ENCODE results near the gene RXFP2. TPM values are rescaled to one million over a fixed set of nuclear protein-coding genes. Genes with fewer than 3 reads are reported as not detected.
A peak's percentile ranks its signal among the peaks of the same experiment; 100 is the strongest.

The RXFP2 gene
- total RNA-seq (2014; rRNA removed; shearing (Covaris generic)), result not detected in 2 replicates

- Histone ChIP-seq H3K27ac (no peak within 1 kb of the TSS), H3K27me3 (no peaks in the 10 kb centered on the region), H3K36me3 (no peaks in the 10 kb centered on the region), H3K4me3 (no peak within 1 kb of the TSS), H3K9me3 (replicated peaks) (no peaks in the 10 kb centered on the region), H3K4me1 (no peaks in the 10 kb centered on the region)
- DNase-seq, result no peak
Observed at GRCh38 chr13:31739226-31739625, at the start of gene RXFP2. Gene RXFP2, plus strand, starts transcription at chr13:31739526. Its CDS starts 87 bp downstream, at chr13:31739613.

GRCh38 chr13:31697290-31697689 is 42.0 kb upstream of the RXFP2 start:
- Histone ChIP-seq H3K27ac (no peak overlapping the region), H3K4me3 (no peak overlapping the region), H3K36me3 (no peaks in the 10 kb centered on the region), H3K4me1 (no peaks in the 10 kb centered on the region), H3K9me3 (replicated peaks) (peaks cover 3% of the 10 kb centered on the region; the same call in 1 of the 2 replicates), H3K27me3 (peaks cover 7% of the 10 kb centered on the region; the same call in 1 of the 2 replicates)
- no peak for DNase-seq

- no peak overlapping the region for H3K4me3 ChIP-seq
- H3K9me3 ChIP-seq (replicated peaks), result no peaks in the 10 kb centered on the region; the same call in 1 of the 2 replicates
- no peak for DNase-seq
- peaks cover 11% of the 10 kb centered on the region; the same call in 1 of the 2 replicates for H3K27me3 ChIP-seq
- H3K27ac ChIP-seq, result no peak overlapping the region
- no peaks in the 10 kb centered on the region for H3K4me1 ChIP-seq
- H3K36me3 ChIP-seq, result no peaks in the 10 kb centered on the region
Observed at GRCh38 chr13:31699650-31700049, 39.7 kb upstream of the RXFP2 start.

GRCh38 chr13:31703780-31704179 is 35.5 kb upstream of the RXFP2 start:
- Histone ChIP-seq H3K4me3 (no peak overlapping the region), H3K27me3 (peaks cover 10% of the 10 kb centered on the region; the same call in 1 of the 2 replicates), H3K27ac (no peak overlapping the region), H3K4me1 (no peaks in the 10 kb centered on the region), H3K9me3 (replicated peaks) (no peaks in the 10 kb centered on the region), H3K36me3 (no peaks in the 10 kb centered on the region)
- DNase-seq, result no peak

- DNase-seq, result no peak
- Histone ChIP-seq H3K9me3 (replicated peaks) (no peaks in the 10 kb centered on the region), H3K4me1 (no peaks in the 10 kb centered on the region)
Observed at GRCh38 chr13:31706105-31706504, 33.2 kb upstream of the RXFP2 start.

GRCh38 chr13:31717583-31717982 is 21.7 kb upstream of the RXFP2 start:
- Histone ChIP-seq H3K9me3 (replicated peaks) (no peaks in the 10 kb centered on the region), H3K27ac (no peak overlapping the region), H3K27me3 (no peaks in the 10 kb centered on the region), H3K36me3 (no peaks in the 10 kb centered on the region; the same call in 1 of the 2 replicates), H3K4me1 (no peaks in the 10 kb centered on the region), H3K4me3 (no peak overlapping the region)
- no peak for DNase-seq

More at GRCh38 chr13:31706105-31706504, 33.2 kb upstream of the RXFP2 start:
- Histone ChIP-seq H3K36me3 (no peaks in the 10 kb centered on the region), H3K27me3 (0 out of 2 replicates have a peak, but pooled peaks cover 4% of the 10 kb centered on the region), H3K27ac (no peak overlapping the region), H3K4me3 (no peak overlapping the region)

- no peak overlapping the region for H3K4me3 ChIP-seq
- no peaks in the 10 kb centered on the region for H3K9me3 ChIP-seq (replicated peaks)
- no peak for DNase-seq
- H3K27me3 ChIP-seq, result no peaks in the 10 kb centered on the region
- no peak overlapping the region for H3K27ac ChIP-seq
- H3K36me3 ChIP-seq, result no peaks in the 10 kb centered on the region; the same call in 1 of the 2 replicates
- H3K4me1 ChIP-seq, result no peaks in the 10 kb centered on the region
Observed at GRCh38 chr13:31719214-31719613, 20.1 kb upstream of the RXFP2 start.

GRCh38 chr13:31722673-31723072 is 16.7 kb upstream of the RXFP2 start:
- no peak overlapping the region for H3K27ac ChIP-seq
- no peaks in the 10 kb centered on the region; the same call in 1 of the 2 replicates for H3K36me3 ChIP-seq
- H3K4me3 ChIP-seq, result no peak overlapping the region
- H3K4me1 ChIP-seq, result no peaks in the 10 kb centered on the region
- no peaks in the 10 kb centered on the region for H3K27me3 ChIP-seq
- DNase-seq, result peak in 1 of 2 experiments; percentile 16
- no peaks in the 10 kb centered on the region for H3K9me3 ChIP-seq (replicated peaks)

- DNase-seq, result no peak
- Histone ChIP-seq H3K27me3 (no peaks in the 10 kb centered on the region), H3K4me3 (no peak overlapping the region), H3K36me3 (no peaks in the 10 kb centered on the region; the same call in 1 of the 2 replicates), H3K4me1 (no peaks in the 10 kb centered on the region), H3K9me3 (replicated peaks) (no peaks in the 10 kb centered on the region; the same call in 1 of the 2 replicates), H3K27ac (no peak overlapping the region)
Observed at GRCh38 chr13:31725841-31726240, 13.5 kb upstream of the RXFP2 start.

GRCh38 chr13:31731921-31732320 is 7.4 kb upstream of the RXFP2 start:
- H3K27ac ChIP-seq, result no peak overlapping the region
- DNase-seq, result no peak

GRCh38 chr13:31733066-31733465 is 6.3 kb upstream of the RXFP2 start:
- Histone ChIP-seq H3K36me3 (no peaks in the 10 kb centered on the region), H3K27me3 (no peaks in the 10 kb centered on the region), H3K9me3 (replicated peaks) (no peaks in the 10 kb centered on the region; the same call in 1 of the 2 replicates), H3K4me3 (no peak overlapping the region), H3K4me1 (no peaks in the 10 kb centered on the region), H3K27ac (no peak overlapping the region)
- no peak for DNase-seq

More at GRCh38 chr13:31731921-31732320, 7.4 kb upstream of the RXFP2 start:
- Histone ChIP-seq H3K9me3 (replicated peaks) (no peaks in the 10 kb centered on the region; the same call in 1 of the 2 replicates), H3K4me1 (no peaks in the 10 kb centered on the region), H3K4me3 (no peak overlapping the region), H3K36me3 (no peaks in the 10 kb centered on the region), H3K27me3 (no peaks in the 10 kb centered on the region)

- Histone ChIP-seq H3K27me3 (no peaks in the 10 kb centered on the region), H3K4me1 (no peaks in the 10 kb centered on the region), H3K36me3 (no peaks in the 10 kb centered on the region), H3K27ac (no peak overlapping the region), H3K4me3 (no peak overlapping the region), H3K9me3 (replicated peaks) (no peaks in the 10 kb centered on the region; the same call in 1 of the 2 replicates)
- DNase-seq, result no peak
Observed at GRCh38 chr13:31733647-31734046, 5.7 kb upstream of the RXFP2 start.

GRCh38 chr13:31742097-31742734 is 2.9 kb downstream of the RXFP2 start:
- no peaks in the 10 kb centered on the region for H3K9me3 ChIP-seq (replicated peaks)
- DNase-seq, result peak; percentile 44 to 81
- H3K36me3 ChIP-seq, result no peaks in the 10 kb centered on the region
- no peaks in the 10 kb centered on the region for H3K4me1 ChIP-seq
- no peaks in the 10 kb centered on the region for H3K27me3 ChIP-seq
- H3K27ac ChIP-seq, result no peak overlapping the region
- H3K4me3 ChIP-seq, result no peak overlapping the region

- H3K36me3 ChIP-seq, result no peaks in the 10 kb centered on the region
- H3K27me3 ChIP-seq, result peaks cover 6% of the 10 kb centered on the region; the same call in 1 of the 2 replicates
- no peak for DNase-seq
- H3K4me3 ChIP-seq, result no peak overlapping the region
- H3K4me1 ChIP-seq, result no peaks in the 10 kb centered on the region
- H3K27ac ChIP-seq, result no peak overlapping the region
- no peaks in the 10 kb centered on the region for H3K9me3 ChIP-seq (replicated peaks)
Observed at GRCh38 chr13:31747291-31747690, 8.0 kb downstream of the RXFP2 start.

- DNase-seq, result no peak
Observed at GRCh38 chr13:31747966-31748365, 8.6 kb downstream of the RXFP2 start.

More at GRCh38 chr13:31747966-31748365, 8.6 kb downstream of the RXFP2 start:
- Histone ChIP-seq H3K9me3 (replicated peaks) (no peaks in the 10 kb centered on the region), H3K4me3 (no peak overlapping the region), H3K4me1 (no peaks in the 10 kb centered on the region), H3K27me3 (peaks cover 9% of the 10 kb centered on the region; the same call in 1 of the 2 replicates), H3K27ac (no peak overlapping the region), H3K36me3 (no peaks in the 10 kb centered on the region)
